GM23338 (cell line): ENCODE data around the gene DXO. TPM values are rescaled to one million over a fixed set of nuclear protein-coding genes. Genes with fewer than 3 reads are reported as not detected.

Experiments
- ATAC-seq: fragments of 200-7000 bp; cut with Tn5 transposase; 3 replicates; pipeline ENCODE4 v1.9.1; 2020
- DNase-seq: peaks from one replicate; pipeline ENCODE4 v3.0.0-alpha.2; 2015; ENCODE audit warnings: low spot score
- H2AFZ ChIP-seq: fragments of 200-600 bp; sonication (generic); 2 replicates; pipeline ENCODE4 v1.8.0; 2016; ENCODE audit warnings: antibody characterized with exemption, mild to moderate bottlenecking, moderate library complexity
- H3F3A ChIP-seq: fragments of 200-600 bp; sonication (generic); replicated peaks from 2 replicates; pipeline ENCODE4 v1.8.0; 2017; ENCODE audit warnings: antibody characterized with exemption, mixed run types, low read depth
- H3K27ac ChIP-seq: fragments of 200-600 bp; sonication (generic); 2 replicates; pipeline ENCODE4 v1.6.1; 2016; ENCODE audit warnings: low read depth
- H3K27me3 ChIP-seq: fragments of 200-600 bp; sonication (generic); 2 replicates; pipeline ENCODE4 v1.8.0; 2016; ENCODE audit warnings: mild to moderate bottlenecking, mixed run types, moderate library complexity; ENCODE audit not compliant: insufficient read depth
- H3K36me3 ChIP-seq: fragments of 200-600 bp; sonication (generic); 2 replicates; pipeline ENCODE4 v1.8.0; 2016; ENCODE audit warnings: mild to moderate bottlenecking; ENCODE audit not compliant: insufficient read depth
- H3K4me1 ChIP-seq: fragments of 200-600 bp; sonication (generic); 2 replicates; pipeline ENCODE4 v1.8.0; 2016; ENCODE audit warnings: mild to moderate bottlenecking, moderate library complexity; ENCODE audit not compliant: insufficient read depth
- H3K4me2 ChIP-seq: fragments of 200-600 bp; sonication (generic); 2 replicates; pipeline ENCODE4 v1.7.1; 2017; ENCODE audit warnings: mixed run types
- H3K4me3 ChIP-seq: fragments of 200-600 bp; sonication (generic); 2 replicates; pipeline ENCODE4 v1.6.1; 2016; ENCODE audit warnings: mixed run types
- H3K79me2 ChIP-seq: fragments of 200-600 bp; sonication (generic); replicated peaks from 2 replicates; pipeline ENCODE4 v1.8.0; 2017; ENCODE audit warnings: mild to moderate bottlenecking; ENCODE audit not compliant: insufficient read depth
- H3K9me2 ChIP-seq: fragments of 200-600 bp; sonication (generic); 2 replicates; pipeline ENCODE4 v1.8.0; 2017; ENCODE audit not compliant: insufficient read depth
- H4K20me1 ChIP-seq: fragments of 200-600 bp; sonication (generic); replicated peaks from 2 replicates; pipeline ENCODE4 v1.8.0; 2017; ENCODE audit warnings: mild to moderate bottlenecking; ENCODE audit not compliant: insufficient read depth
- H3K27ac Mint-ChIP-seq: 2 replicates; pipeline ENCODE4 v1.8.0; 2020; ENCODE audit warnings: inconsistent platforms, mild to moderate bottlenecking, moderate library complexity, mixed read lengths
- H3K27me3 Mint-ChIP-seq: 3 replicates; pipeline ENCODE4 v1.8.0; 2022; ENCODE audit warnings: low read depth, mild to moderate bottlenecking, moderate library complexity, mixed read lengths, inconsistent platforms; ENCODE audit not compliant: insufficient read depth, poor library complexity
- H3K36me3 Mint-ChIP-seq: 3 replicates; pipeline ENCODE4 v1.8.0; 2021; ENCODE audit warnings: low read depth, mild to moderate bottlenecking, inconsistent platforms, moderate library complexity, mixed read lengths
- H3K4me1 Mint-ChIP-seq: 3 replicates; pipeline ENCODE4 v1.8.0; 2020; ENCODE audit warnings: mild to moderate bottlenecking, inconsistent platforms, mixed read lengths
- H3K4me3 Mint-ChIP-seq: 3 replicates; pipeline ENCODE4 v1.8.0; 2021; ENCODE audit warnings: moderate library complexity, mild to moderate bottlenecking, inconsistent platforms, mixed read lengths
- H3K9me3 Mint-ChIP-seq: 3 replicates; pipeline ENCODE4 v1.8.0; 2020; ENCODE audit warnings: moderate library complexity, mild to moderate bottlenecking, inconsistent platforms, mixed read lengths
- NANOG ChIP-seq: IDR thresholded peaks from 2 replicates; pipeline ENCODE4 v1.6.1; 2016; ENCODE audit warnings: antibody characterized with exemption, borderline replicate concordance
- POLR2AphosphoS5 ChIP-seq: IDR thresholded peaks from 2 replicates; pipeline ENCODE4 v1.6.1; 2016; ENCODE audit warnings: antibody characterized with exemption, low read depth
- STAT1 ChIP-seq: IDR thresholded peaks from one replicate; pipeline ENCODE4 v1.6.1; 2016; ENCODE audit warnings: antibody characterized with exemption; ENCODE audit not compliant: unreplicated experiment
- ZNF114 ChIP-seq: fragments of 250-450 bp; sonication (Bioruptor Pico); IDR thresholded peaks from 2 replicates; pipeline ENCODE4 v1.5.0; 2020; ENCODE audit warnings: mild to moderate bottlenecking, moderate library complexity
- ZNF331 ChIP-seq: fragments of 250-450 bp; sonication (Bioruptor Pico); IDR thresholded peaks from 2 replicates; pipeline ENCODE4 v1.5.0; 2020; ENCODE audit warnings: low read depth, mild to moderate bottlenecking, moderate library complexity
- ZNF462 ChIP-seq: fragments of 250-450 bp; sonication (Bioruptor Pico); IDR thresholded peaks from 2 replicates; pipeline ENCODE4 v1.5.0; 2020; ENCODE audit warnings: mild to moderate bottlenecking, moderate library complexity
- polyA plus RNA-seq: library from polyadenylated mRNA; unstranded; fragments of >200 nt; fragmentation: Nextera tagmentation; extraction: Ambion mirVana; gene quantifications from 2 replicates; pipeline ENCODE4 v1.2.1, GENCODE V29; 2016
- total RNA-seq: library from RNA; depleted of rRNA; stranded (reverse); fragments of >200 nt; shearing (Covaris generic); gene quantifications from 2 replicates; pipeline ENCODE4 v1.2.3, GENCODE V29; 2014
- TF ChIP-seq, protein P1 (sequence below): IDR thresholded peaks from 2 replicates; pipeline ENCODE4 v1.6.1; 2016; ENCODE audit warnings: antibody characterized with exemption
- TF ChIP-seq, protein P2 (sequence below), 2 experiments: fragments of 200-600 bp in 1 of 2; sonication (generic) in 1 of 2; conservative IDR thresholded peaks; 2 replicates each; pipeline versions ENCODE4 v1.5.1 to v1.6.1; 2016 to 2017; ENCODE audit warnings: antibody characterized with exemption in 2 of 2, low read depth in 2 of 2, mild to moderate bottlenecking in 2 of 2, moderate library complexity in 1 of 2

Gene DXO
- total and polyA plus RNA-seq, 2 experiments from 2014 or later: 15.6 to 19.7 TPM

DNA sequence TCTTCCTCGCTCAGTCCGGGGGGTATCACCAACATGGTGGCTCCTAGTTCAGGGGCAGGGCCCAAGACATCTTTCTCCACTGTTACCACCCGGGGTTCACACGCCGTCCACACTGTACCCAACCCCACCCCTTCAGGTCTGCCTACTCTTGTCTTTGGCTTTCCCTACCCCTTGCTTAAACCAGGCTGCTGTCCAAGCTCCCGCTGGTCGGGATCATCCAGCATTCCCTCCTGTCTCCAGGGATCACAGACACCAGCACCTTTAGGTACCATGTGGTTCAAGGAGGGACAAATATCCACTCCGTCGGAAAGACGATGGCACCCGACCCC lies 13.6 kb downstream of the DXO start:
- Mint-ChIP-seq H3K36me3 (peaks cover 74% of the 10 kb centered on the region), H3K27me3 (peaks cover 4% of the 10 kb centered on the region), H3K9me3 (peaks cover 2% of the 10 kb centered on the region; the same call in 1 of the 3 replicates), H3K4me1 (peaks cover 12% of the 10 kb centered on the region), H3K27ac (peak overlapping the region; percentile 94), H3K4me3 (peak overlapping the region; percentile 98)
- H3K27me3 ChIP-seq: no peaks in the 10 kb centered on the region
- H2AFZ ChIP-seq: peak overlapping the region; percentile 92
- H3F3A ChIP-seq: no peaks in the 10 kb centered on the region
- peak overlapping the region; percentile 95 for H3K4me3 ChIP-seq
- TF ChIP-seq ZNF114 (CRISPR knock-in tag) (no peak), ZNF331 (no peak), POLR2AphosphoS5 (no peak), STAT1 (no peak)
- TF ChIP-seq, protein P1, sequence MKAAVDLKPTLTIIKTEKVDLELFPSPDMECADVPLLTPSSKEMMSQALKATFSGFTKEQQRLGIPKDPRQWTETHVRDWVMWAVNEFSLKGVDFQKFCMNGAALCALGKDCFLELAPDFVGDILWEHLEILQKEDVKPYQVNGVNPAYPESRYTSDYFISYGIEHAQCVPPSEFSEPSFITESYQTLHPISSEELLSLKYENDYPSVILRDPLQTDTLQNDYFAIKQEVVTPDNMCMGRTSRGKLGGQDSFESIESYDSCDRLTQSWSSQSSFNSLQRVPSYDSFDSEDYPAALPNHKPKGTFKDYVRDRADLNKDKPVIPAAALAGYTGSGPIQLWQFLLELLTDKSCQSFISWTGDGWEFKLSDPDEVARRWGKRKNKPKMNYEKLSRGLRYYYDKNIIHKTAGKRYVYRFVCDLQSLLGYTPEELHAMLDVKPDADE: no peak
- no peaks in the 10 kb centered on the region for H4K20me1 ChIP-seq
- H3K36me3 ChIP-seq: peaks cover 18% of the 10 kb centered on the region
- ATAC-seq (peak; percentile 10), DNase-seq (no peak)
- no peak overlapping the region for H3K27ac ChIP-seq
- H3K79me2 ChIP-seq: peaks cover 28% of the 10 kb centered on the region
- peak overlapping the region; percentile 93 for H3K4me2 ChIP-seq
- no peaks in the 10 kb centered on the region for H3K9me2 ChIP-seq
- H3K4me1 ChIP-seq: peaks cover 15% of the 10 kb centered on the region; the same call in 1 of the 2 replicates

GRCh38 chr6:31956796-31957195 lies 15.1 kb downstream of the DXO start:
- Histone ChIP-seq H4K20me1 (no peaks in the 10 kb centered on the region; the same call in 1 of the 2 replicates), H3K79me2 (peaks cover 28% of the 10 kb centered on the region), H3K4me3 (no peak overlapping the region), H3K27ac (no peak overlapping the region), H3K9me2 (no peaks in the 10 kb centered on the region), H3K27me3 (no peaks in the 10 kb centered on the region), H3K36me3 (peaks cover 19% of the 10 kb centered on the region), H3F3A (0 out of 2 replicates have a peak, but pooled peaks cover 6% of the 10 kb centered on the region), H3K4me2 (no peak overlapping the region), H2AFZ (no peak overlapping the region), H3K4me1 (peaks cover 15% of the 10 kb centered on the region; the same call in 1 of the 2 replicates)
- DNase-seq: no peak
- Mint-ChIP-seq H3K36me3 (peaks cover 66% of the 10 kb centered on the region), H3K27ac (no peak overlapping the region), H3K4me1 (peaks cover 12% of the 10 kb centered on the region), H3K27me3 (peaks cover 4% of the 10 kb centered on the region), H3K4me3 (no peak overlapping the region), H3K9me3 (peaks cover 2% of the 10 kb centered on the region; the same call in 1 of the 3 replicates)
- ATAC-seq: no peak
- TF ChIP-seq ZNF462 (CRISPR knock-in tag): no peak
- TF ChIP-seq, protein P1: no peak
- TF ChIP-seq, protein P2, sequence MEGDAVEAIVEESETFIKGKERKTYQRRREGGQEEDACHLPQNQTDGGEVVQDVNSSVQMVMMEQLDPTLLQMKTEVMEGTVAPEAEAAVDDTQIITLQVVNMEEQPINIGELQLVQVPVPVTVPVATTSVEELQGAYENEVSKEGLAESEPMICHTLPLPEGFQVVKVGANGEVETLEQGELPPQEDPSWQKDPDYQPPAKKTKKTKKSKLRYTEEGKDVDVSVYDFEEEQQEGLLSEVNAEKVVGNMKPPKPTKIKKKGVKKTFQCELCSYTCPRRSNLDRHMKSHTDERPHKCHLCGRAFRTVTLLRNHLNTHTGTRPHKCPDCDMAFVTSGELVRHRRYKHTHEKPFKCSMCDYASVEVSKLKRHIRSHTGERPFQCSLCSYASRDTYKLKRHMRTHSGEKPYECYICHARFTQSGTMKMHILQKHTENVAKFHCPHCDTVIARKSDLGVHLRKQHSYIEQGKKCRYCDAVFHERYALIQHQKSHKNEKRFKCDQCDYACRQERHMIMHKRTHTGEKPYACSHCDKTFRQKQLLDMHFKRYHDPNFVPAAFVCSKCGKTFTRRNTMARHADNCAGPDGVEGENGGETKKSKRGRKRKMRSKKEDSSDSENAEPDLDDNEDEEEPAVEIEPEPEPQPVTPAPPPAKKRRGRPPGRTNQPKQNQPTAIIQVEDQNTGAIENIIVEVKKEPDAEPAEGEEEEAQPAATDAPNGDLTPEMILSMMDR (conservative IDR thresholded peaks at IDR 0.05; ENCODE audit: low read depth in 2 of 2): no peak
- no peak for TF ChIP-seq NANOG
- TF ChIP-seq POLR2AphosphoS5: no peak
